Measurements from ENCODE around the gene C7orf33.

- TF ChIP-seq POLR2A (IDR thresholded peaks at IDR 0.05; ENCODE audit: extremely low read depth, insufficient read length) (no peak), MAX (IDR thresholded peaks at IDR 0.05; ENCODE audit: low read depth, low read length) (no peak)
Measured at GRCh38 chr7:148620749-148621359, 30.3 kb downstream of the C7orf33 start.
